CD4-positive, alpha-beta T cell (primary cell): Measurements from ENCODE around the gene PIK3C2G. TPM values are rescaled to one million over a fixed set of nuclear protein-coding genes. Genes with fewer than 3 reads are reported as not detected.

Experiments used
- ATAC-seq: fragments of 200-7000 bp; cut with Tn5 transposase; one replicate; pipeline ENCODE4 v1.10.0; 2022; ENCODE audit warnings: mild to moderate bottlenecking; ENCODE audit not compliant: poor library complexity
- CTCF ChIA-PET: fragments of 350-600 bp; sonication (Branson Sonifier 250); formaldehyde crosslinking; loops from one replicate; lab custom pipeline; 2021; ENCODE audit warnings: antibody characterized with exemption, inconsistent platforms; lab: Charles Lee
- POLR2A ChIA-PET: fragments of 350-600 bp; sonication (Branson Sonifier 250); formaldehyde crosslinking; loops from one replicate; lab custom pipeline; 2021; ENCODE audit warnings: antibody characterized with exemption, inconsistent platforms; lab: Charles Lee
- DNase-seq, 14 experiments: peaks; one replicate each; pipeline ENCODE4 v3.0.0-alpha.2; 2013 to 2020; ENCODE audit warnings: mixed read lengths in 2 of 14
- H3K27ac ChIP-seq, 2 donors: one replicate each; pipeline versions ENCODE4 v1.5.1 to v1.7.0; 2013; ENCODE audit warnings: low read length in 2 of 2, low read depth in 1 of 2, mild to moderate bottlenecking in 1 of 2
- H3K27me3 ChIP-seq, 2 experiments: 1 replicate in 1 of 2; 2 replicates in 1 of 2; pipeline versions ENCODE4 v1.6.1 to v1.7.0; 2013; ENCODE audit warnings: low read length in 2 of 2, control low read depth in 1 of 2, mild to moderate bottlenecking in 1 of 2, moderate library complexity in 1 of 2; ENCODE audit not compliant: insufficient read depth in 2 of 2, control insufficient read depth in 1 of 2
- H3K36me3 ChIP-seq: one replicate; pipeline ENCODE4 v1.6.1; 2013; ENCODE audit warnings: low read length, control low read depth; ENCODE audit not compliant: insufficient read depth
- H3K4me1 ChIP-seq: one replicate; pipeline ENCODE4 v1.6.1; 2013; ENCODE audit warnings: low read length, control low read depth; ENCODE audit not compliant: insufficient read depth
- H3K4me3 ChIP-seq: one replicate; pipeline ENCODE4 v1.5.1; 2013; ENCODE audit warnings: mild to moderate bottlenecking, low read length, moderate library complexity
- H3K9me3 ChIP-seq, 2 experiments: 1 replicate in 1 of 2; 2 replicates in 1 of 2; pipeline versions ENCODE4 v1.6.1 to v1.7.0; 2013; ENCODE audit warnings: low read length in 2 of 2, mild to moderate bottlenecking in 2 of 2, control low read depth in 1 of 2, moderate library complexity in 1 of 2; ENCODE audit not compliant: control insufficient read depth in 1 of 2, insufficient read depth in 1 of 2
- H3K27ac Mint-ChIP-seq: one replicate; pipeline ENCODE4 v1.8.0; 2020; ENCODE audit warnings: mixed read lengths
- H3K27me3 Mint-ChIP-seq: one replicate; pipeline ENCODE4 v1.8.0; 2021; ENCODE audit warnings: mixed read lengths
- H3K36me3 Mint-ChIP-seq: one replicate; pipeline ENCODE4 v1.8.0; 2021; ENCODE audit warnings: low read depth, mixed read lengths
- H3K4me1 Mint-ChIP-seq: one replicate; pipeline ENCODE4 v1.8.0; 2021; ENCODE audit warnings: low read depth, mixed read lengths
- H3K4me3 Mint-ChIP-seq: one replicate; pipeline ENCODE4 v1.8.0; 2020; ENCODE audit warnings: mild to moderate bottlenecking, mixed read lengths
- H3K9me3 Mint-ChIP-seq: one replicate; pipeline ENCODE4 v1.8.0; 2020; ENCODE audit warnings: mixed read lengths
- CTCF ChIP-seq: fragments of 200-600 bp; IDR thresholded peaks from one replicate; pipeline ENCODE4 v1.8.0; 2022; ENCODE audit warnings: antibody characterized with exemption, mild to moderate bottlenecking
- intact Hi-C, 2 experiments: fragments of 100-400 bp; cut with DNase I in 1 of 2; cut with micrococcal nuclease in 1 of 2; formaldehyde crosslinking; loops; one replicate each; pipeline versions ENCODE4 v1.15.1 to v1.9.0; 2023 to 2025; cut with DNase I, micrococcal nuclease
- total RNA-seq, 174 experiments: library from RNA in 2 of 174; stranded (reverse) in 2 of 174; gene quantifications; one replicate each; pipeline ENCODE4 v1.2.3 and lab custom pipeline; 2021 to 2026

PIK3C2G gene
- total RNA-seq, 2 experiments from 2014 or later, result not detected

- Histone ChIP-seq H3K4me1 (no peaks in the 10 kb centered on the region), H3K4me3 (no peak overlapping the region), H3K9me3 (no peaks in the 10 kb centered on the region), H3K27ac (no peak overlapping the region), H3K36me3 (no peaks in the 10 kb centered on the region), H3K27me3 (no peaks in the 10 kb centered on the region)
- no peak overlapping the region for H3K4me3 Mint-ChIP-seq
- no peaks in the 10 kb centered on the region for H3K36me3 Mint-ChIP-seq
- ChIA-PET CTCF (no interaction called here), POLR2A (no interaction called here)
- H3K9me3 Mint-ChIP-seq, result peaks cover 2% of the 10 kb centered on the region
- DNase-seq, result no peak
- intact Hi-C loops, result no loop called here
- no peak for TF ChIP-seq CTCF
- H3K27ac Mint-ChIP-seq, result no peak overlapping the region
- no peaks in the 10 kb centered on the region for H3K27me3 Mint-ChIP-seq
- H3K4me1 Mint-ChIP-seq, result no peaks in the 10 kb centered on the region
- ATAC-seq, result no peak
These were observed 155.1 kb downstream of the PIK3C2G start for GRCh38 chr12:18416412-18416811.

GRCh38 chr12:18419311-18419710 is 158.0 kb downstream of the PIK3C2G start:
- Histone ChIP-seq H3K27me3 (no peaks in the 10 kb centered on the region), H3K4me3 (no peak overlapping the region), H3K36me3 (no peaks in the 10 kb centered on the region), H3K9me3 (no peaks in the 10 kb centered on the region), H3K4me1 (no peaks in the 10 kb centered on the region), H3K27ac (no peak overlapping the region)
- intact Hi-C loops, result no loop called here
- ATAC-seq (no peak), DNase-seq (no peak)
- POLR2A ChIA-PET, result no interaction called here
- CTCF ChIA-PET, result no interaction called here
- H3K9me3 Mint-ChIP-seq, result peaks cover 3% of the 10 kb centered on the region
- H3K27me3 Mint-ChIP-seq, result no peaks in the 10 kb centered on the region
- no peak for TF ChIP-seq CTCF
- no peaks in the 10 kb centered on the region for H3K4me1 Mint-ChIP-seq
- no peak overlapping the region for H3K4me3 Mint-ChIP-seq
- H3K36me3 Mint-ChIP-seq, result no peaks in the 10 kb centered on the region
- H3K27ac Mint-ChIP-seq, result no peak overlapping the region

- DNase-seq (no peak), ATAC-seq (no peak)
- H3K36me3 Mint-ChIP-seq, result no peaks in the 10 kb centered on the region
- no peak overlapping the region for H3K4me3 Mint-ChIP-seq
- H3K27ac ChIP-seq, result no peak overlapping the region
- POLR2A ChIA-PET, result no interaction called here
- no peaks in the 10 kb centered on the region for H3K27me3 ChIP-seq
- no peak overlapping the region for H3K27ac Mint-ChIP-seq
- H3K4me3 ChIP-seq, result no peak overlapping the region
- CTCF ChIA-PET, result no interaction called here
- H3K9me3 ChIP-seq, result no peaks in the 10 kb centered on the region
- intact Hi-C loops, result no loop called here
- no peaks in the 10 kb centered on the region for H3K27me3 Mint-ChIP-seq
- H3K36me3 ChIP-seq, result no peaks in the 10 kb centered on the region
- no peaks in the 10 kb centered on the region for H3K4me1 ChIP-seq
- peaks cover 3% of the 10 kb centered on the region for H3K9me3 Mint-ChIP-seq
- H3K4me1 Mint-ChIP-seq, result no peaks in the 10 kb centered on the region
- no peak for TF ChIP-seq CTCF
These were observed 160.5 kb downstream of the PIK3C2G start for GRCh38 chr12:18421867-18422266.
